Gastroesophageal sphincter (tissue), 4 donors: ENCODE data around the gene PRKCZ. TPM values are rescaled to one million over a fixed set of nuclear protein-coding genes. Genes with fewer than 3 reads are reported as not detected.

Source experiments
- ATAC-seq: fragments of 150-250 bp; one replicate; pipeline ENCODE4 v1.9.1; 2016; ENCODE audit warnings: mild to moderate bottlenecking, moderate library complexity
- H3K27ac ChIP-seq, 4 donors: fragments of 200-600 bp; sonication (generic) in 3 of 4; 1 replicate in 3 of 4; 2 replicates in 1 of 4; pipeline ENCODE4 v1.5.1; 2016 to 2019
- H3K27me3 ChIP-seq: fragments of 200-600 bp; sonication (generic); one replicate; pipeline ENCODE4 v1.5.1; 2019
- H3K36me3 ChIP-seq, 2 donors: fragments of 200-600 bp; sonication (generic); one replicate each; pipeline ENCODE4 v1.5.1; 2019; ENCODE audit warnings: control low read depth in 1 of 2
- H3K4me1 ChIP-seq, 3 donors: fragments of 200-600 bp; sonication (generic); 1 replicate in 2 of 3; 2 replicates in 1 of 3; pipeline ENCODE4 v1.5.1; 2016 to 2019; ENCODE audit warnings: control low read depth in 2 of 3
- H3K4me3 ChIP-seq, 2 donors: fragments of 200-600 bp; sonication (generic); one replicate each; pipeline ENCODE4 v1.5.1; 2019; ENCODE audit warnings: mild to moderate bottlenecking in 1 of 2, moderate library complexity in 1 of 2
- H3K9me3 ChIP-seq, 3 donors: fragments of 200-600 bp; sonication (generic); one replicate each; pipeline ENCODE4 v1.5.1; 2017 to 2019; ENCODE audit warnings: control low read depth in 2 of 3
- CTCF ChIP-seq, 4 experiments: fragments of 200-600 bp in 2 of 4; fragments of 450-650 bp in 2 of 4; sonication (generic) in 1 of 4; IDR thresholded peaks; one replicate each; pipeline ENCODE4 v1.5.1; 2017 to 2019; ENCODE audit warnings: antibody characterized with exemption in 4 of 4, mild to moderate bottlenecking in 2 of 4, moderate library complexity in 2 of 4
- EP300 ChIP-seq: sonication (generic); formaldehyde crosslinking; IDR thresholded peaks from one replicate; pipeline ENCODE4 v1.6.1; 2017; ENCODE audit warnings: antibody characterized with exemption, mild to moderate bottlenecking
- POLR2A ChIP-seq, 2 donors: fragments of 450-650 bp; IDR thresholded peaks; one replicate each; pipeline ENCODE4 v1.6.1; 2017; ENCODE audit warnings: antibody characterized with exemption in 2 of 2, mild to moderate bottlenecking in 2 of 2, moderate library complexity in 1 of 2
- POLR2AphosphoS5 ChIP-seq: sonication (generic); formaldehyde crosslinking; IDR thresholded peaks from one replicate; pipeline ENCODE4 v1.6.1; 2017; ENCODE audit warnings: antibody characterized with exemption
- whole genome bisulfite sequencing, 2 donors: methylation state at CpG; one replicate each; pipeline ENCODE4 v1.1.5; 2018; ENCODE audit warnings: low coverage in 1 of 2; 5-methylcytosine and 5-hydroxymethylcytosine counted together
- total RNA-seq, 4 donors: library from RNA; depleted of rRNA; stranded (reverse); fragments of >200 nt; gene quantifications; one replicate each; pipeline ENCODE4 v1.1.0, GENCODE V29; 2016

Gene PRKCZ
- total RNA-seq, 4 donors from 2014 or later, result 2.4 to 3.8 (median 2.9) TPM

GRCh38 chr1:2150801-2151200 lies 100.6 kb downstream of the PRKCZ start:
- Histone ChIP-seq H3K27me3 (no peaks in the 10 kb centered on the region), H3K36me3 (no peaks in the 10 kb centered on the region), H3K27ac (no peak overlapping the region), H3K9me3 (no peaks in the 10 kb centered on the region), H3K4me3 (no peak overlapping the region), H3K4me1 (no peaks in the 10 kb centered on the region)
- no peak for ATAC-seq
- TF ChIP-seq POLR2A (IDR thresholded peaks at IDR 0.05) (no peak), POLR2AphosphoS5 (no peak), EP300 (no peak), CTCF (IDR thresholded peaks at IDR 0.05) (no peak)
- 79 to 81% methylated on average over 10 to 15 of the region's 19 CpGs for WGBS, 2 donors

GRCh38 chr1:2151252-2151651 lies 101.0 kb downstream of the PRKCZ start:
- Histone ChIP-seq H3K4me3 (no peak overlapping the region), H3K9me3 (no peaks in the 10 kb centered on the region), H3K27ac (no peak overlapping the region), H3K4me1 (no peaks in the 10 kb centered on the region), H3K27me3 (no peaks in the 10 kb centered on the region), H3K36me3 (no peaks in the 10 kb centered on the region)
- peak; percentile 67 for ATAC-seq
- WGBS, 2 donors, result 40 to 65% methylated on average over 1 to 8 of the region's 10 CpGs
- no peak for TF ChIP-seq POLR2AphosphoS5
- TF ChIP-seq EP300, result no peak
- TF ChIP-seq CTCF (IDR thresholded peaks at IDR 0.05), result no peak
- TF ChIP-seq POLR2A (IDR thresholded peaks at IDR 0.05), result no peak

GRCh38 chr1:2151911-2152310 lies 101.7 kb downstream of the PRKCZ start:
- H3K27me3 ChIP-seq, result no peaks in the 10 kb centered on the region
- no peak overlapping the region for H3K27ac ChIP-seq
- no peaks in the 10 kb centered on the region for H3K4me1 ChIP-seq
- 91 to 100% methylated on average over 2 to 4 of the region's 6 CpGs for WGBS, 2 donors
- no peaks in the 10 kb centered on the region for H3K9me3 ChIP-seq
- ATAC-seq, result no peak
- TF ChIP-seq EP300 (no peak), CTCF (IDR thresholded peaks at IDR 0.05) (no peak), POLR2A (IDR thresholded peaks at IDR 0.05) (no peak), POLR2AphosphoS5 (no peak)
- H3K36me3 ChIP-seq, result no peaks in the 10 kb centered on the region
- H3K4me3 ChIP-seq, result no peak overlapping the region

GRCh38 chr1:2152954-2153353 lies 102.7 kb downstream of the PRKCZ start:
- Histone ChIP-seq H3K4me3 (no peak overlapping the region), H3K36me3 (no peaks in the 10 kb centered on the region), H3K27ac (no peak overlapping the region), H3K4me1 (no peaks in the 10 kb centered on the region), H3K27me3 (no peaks in the 10 kb centered on the region), H3K9me3 (no peaks in the 10 kb centered on the region)
- 95% methylated on average over 4 of the region's 11 CpGs; no CpG with 5 or more reads in 1 of the 2 donors for WGBS, 2 donors
- TF ChIP-seq POLR2AphosphoS5, result no peak
- TF ChIP-seq CTCF (IDR thresholded peaks at IDR 0.05), result no peak
- ATAC-seq, result no peak

- Histone ChIP-seq H3K27ac (no peak overlapping the region), H3K27me3 (no peaks in the 10 kb centered on the region), H3K4me1 (no peaks in the 10 kb centered on the region), H3K9me3 (no peaks in the 10 kb centered on the region), H3K4me3 (no peak overlapping the region), H3K36me3 (no peaks in the 10 kb centered on the region)
- TF ChIP-seq CTCF (IDR thresholded peaks at IDR 0.05) (no peak), POLR2AphosphoS5 (no peak), POLR2A (IDR thresholded peaks at IDR 0.05) (no peak), EP300 (no peak)
- WGBS, 2 donors, result 92% methylated on average over 2 to 13 of the region's 21 CpGs
- no peak for ATAC-seq
Observed at GRCh38 chr1:2154022-2154421, 103.8 kb downstream of the PRKCZ start.
